Measurements from ENCODE around the gene KCNAB1.

DNA sequence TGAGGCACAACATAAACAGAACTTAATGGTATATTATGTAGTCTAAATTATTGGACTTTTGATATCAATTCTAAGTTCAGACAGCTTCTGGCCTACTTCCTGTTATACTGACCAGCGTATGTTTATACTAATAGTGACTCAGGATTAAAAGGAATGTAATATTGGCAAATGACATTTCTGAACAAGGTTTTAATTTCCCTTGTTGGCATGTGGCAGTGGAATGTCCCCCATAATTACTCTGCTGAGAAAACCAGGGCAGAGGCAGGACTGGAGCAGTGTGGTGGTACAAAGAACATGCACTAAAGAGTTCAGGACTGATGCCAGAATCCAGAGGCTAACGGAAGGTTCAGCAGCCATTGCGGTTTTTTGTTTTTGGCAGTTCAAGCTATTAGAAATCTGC is 184.0 kb downstream of the KCNAB1 start:
- TF ChIP-seq, protein P1, sequence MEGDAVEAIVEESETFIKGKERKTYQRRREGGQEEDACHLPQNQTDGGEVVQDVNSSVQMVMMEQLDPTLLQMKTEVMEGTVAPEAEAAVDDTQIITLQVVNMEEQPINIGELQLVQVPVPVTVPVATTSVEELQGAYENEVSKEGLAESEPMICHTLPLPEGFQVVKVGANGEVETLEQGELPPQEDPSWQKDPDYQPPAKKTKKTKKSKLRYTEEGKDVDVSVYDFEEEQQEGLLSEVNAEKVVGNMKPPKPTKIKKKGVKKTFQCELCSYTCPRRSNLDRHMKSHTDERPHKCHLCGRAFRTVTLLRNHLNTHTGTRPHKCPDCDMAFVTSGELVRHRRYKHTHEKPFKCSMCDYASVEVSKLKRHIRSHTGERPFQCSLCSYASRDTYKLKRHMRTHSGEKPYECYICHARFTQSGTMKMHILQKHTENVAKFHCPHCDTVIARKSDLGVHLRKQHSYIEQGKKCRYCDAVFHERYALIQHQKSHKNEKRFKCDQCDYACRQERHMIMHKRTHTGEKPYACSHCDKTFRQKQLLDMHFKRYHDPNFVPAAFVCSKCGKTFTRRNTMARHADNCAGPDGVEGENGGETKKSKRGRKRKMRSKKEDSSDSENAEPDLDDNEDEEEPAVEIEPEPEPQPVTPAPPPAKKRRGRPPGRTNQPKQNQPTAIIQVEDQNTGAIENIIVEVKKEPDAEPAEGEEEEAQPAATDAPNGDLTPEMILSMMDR (conservative IDR thresholded peaks at IDR 0.05; ENCODE audit: low read length) = no peak
- no peak for TF ChIP-seq EZH2phosphoT487 (IDR thresholded peaks at IDR 0.05; ENCODE audit: borderline replicate concordance)

Measured in Loucy (cell line).